HCT116 (cell line): ENCODE measurements around the gene SAPCD2. TPM values are rescaled to one million over a fixed set of nuclear protein-coding genes. Genes with fewer than 3 reads are reported as not detected.

ENCODE experiments used
- ATAC-seq: fragments of 200-7000 bp; cut with Tn5 transposase; 2 replicates; pipeline ENCODE4 v1.9.1; 2020; ENCODE audit warnings: mild to moderate bottlenecking, moderate library complexity
- BruUV-seq: library from RNA; stranded (reverse); fragments of 400-500 nt; replicated peaks from 2 replicates; lab custom pipeline; 2021; lab: Mats Ljungman, UMichigan
- CTCF ChIA-PET: fragments of 300-600 bp; sonication (Branson Sonifier 250); formaldehyde crosslinking; loops from one replicate; lab custom pipeline; 2021; ENCODE audit warnings: antibody characterized with exemption; lab: Charles Lee
- POLR2A ChIA-PET: fragments of 300-600, 350-600 bp; sonication (Branson Sonifier 250); formaldehyde crosslinking; loops from one replicate; lab custom pipeline; 2021; ENCODE audit warnings: antibody characterized with exemption; lab: Charles Lee
- RAD21 ChIA-PET, 2 experiments: fragments of 300-600 bp; sonication (Branson Sonifier 250); formaldehyde crosslinking; loops; one replicate each; lab custom pipeline; 2023; ENCODE audit warnings: low total read pairs in 2 of 2; ENCODE audit not compliant: uncharacterized antibody in 2 of 2, unreplicated experiment in 2 of 2, low non-redundant PET in 1 of 2; lab: Charles Lee
- DNase-seq: peaks from one replicate; pipeline ENCODE4 v3.0.0-alpha.2; 2010; ENCODE audit warnings: low read depth, low spot score
- H2AFZ ChIP-seq: fragments of 200-600 bp; shearing (Covaris generic), sonication (generic); 2 replicates; pipeline ENCODE4 v1.6.1; 2017; ENCODE audit warnings: low read depth, mixed run types, mixed read lengths, antibody characterized with exemption, low read length; ENCODE audit not compliant: poor library complexity, severe bottlenecking
- H3K27ac ChIP-seq: 2 replicates; pipeline ENCODE4 v1.5.1; 2012; ENCODE audit warnings: low read depth, low read length
- H3K27me3 ChIP-seq: fragments of 200-600 bp; sonication (generic); 2 replicates; pipeline ENCODE4 v1.6.1; 2016; ENCODE audit warnings: mixed run types, low read length, mixed read lengths; ENCODE audit not compliant: insufficient read depth
- H3K36me3 ChIP-seq, 2 experiments: fragments of 200-500 bp in 1 of 2; fragments of 200-600 bp in 1 of 2; sonication (Bioruptor generic) in 1 of 2; sonication (generic) in 1 of 2; 2 replicates each; pipeline versions ENCODE4 v1.5.1 to v1.6.1; 2014 to 2016; ENCODE audit warnings: low read length in 2 of 2, inconsistent platforms in 1 of 2, mixed read lengths in 1 of 2, mixed run types in 1 of 2; ENCODE audit not compliant: insufficient read depth in 2 of 2, control insufficient read depth in 1 of 2
- H3K4me1 ChIP-seq, 2 experiments: fragments of 200-600 bp in 1 of 2; sonication (generic) in 1 of 2; 2 replicates each; pipeline versions ENCODE4 v1.5.1 to v1.6.1; 2012 to 2017; ENCODE audit warnings: low read length in 2 of 2, inconsistent platforms in 1 of 2, mild to moderate bottlenecking in 1 of 2, mixed read lengths in 1 of 2, mixed run types in 1 of 2, moderate library complexity in 1 of 2; ENCODE audit not compliant: insufficient read depth in 2 of 2, control insufficient read depth in 1 of 2
- H3K4me2 ChIP-seq: fragments of 200-600 bp; sonication (generic); 2 replicates; pipeline ENCODE4 v1.6.1; 2017; ENCODE audit warnings: mixed run types, low read length, mixed read lengths
- H3K4me3 ChIP-seq, 2 experiments: fragments of 200-600 bp in 1 of 2; sonication (generic) in 1 of 2; replicated peaks in 1 of 2; 2 replicates each; pipeline ENCODE4 v1.5.1; 2011 to 2016; ENCODE audit warnings: low read length in 2 of 2, control low read depth in 1 of 2, low read depth in 1 of 2, mild to moderate bottlenecking in 1 of 2, mixed read lengths in 1 of 2, mixed run types in 1 of 2
- H3K79me2 ChIP-seq: fragments of 200-600 bp; sonication (generic); 2 replicates; pipeline ENCODE4 v1.6.1; 2017; ENCODE audit warnings: mild to moderate bottlenecking, mixed run types, low read length, moderate library complexity, mixed read lengths; ENCODE audit not compliant: insufficient read depth
- H3K9ac ChIP-seq: fragments of 200-600 bp; sonication (generic); 2 replicates; pipeline ENCODE4 v1.6.1; 2016; ENCODE audit warnings: low read length, mixed read lengths
- H3K9me2 ChIP-seq: fragments of 200-600 bp; sonication (generic), shearing (Covaris generic); 2 replicates; pipeline ENCODE4 v1.6.1; 2017; ENCODE audit warnings: mixed run types, mild to moderate bottlenecking, moderate library complexity; ENCODE audit not compliant: insufficient read depth
- H3K9me3 ChIP-seq, 2 experiments: fragments of 200-500 bp in 1 of 2; fragments of 200-600 bp in 1 of 2; sonication (Bioruptor generic) in 1 of 2; sonication (generic) in 1 of 2; 2 replicates each; pipeline ENCODE4 v1.6.1; 2014 to 2017; ENCODE audit warnings: low read length in 2 of 2, mixed read lengths in 2 of 2, inconsistent platforms in 1 of 2, low read depth in 1 of 2, mild to moderate bottlenecking in 1 of 2, mixed run types in 1 of 2, moderate library complexity in 1 of 2; ENCODE audit not compliant: control insufficient read depth in 1 of 2, insufficient read depth in 1 of 2
- H4K20me1 ChIP-seq: fragments of 200-600 bp; sonication (generic), shearing (Covaris generic); 2 replicates; pipeline ENCODE4 v1.6.1; 2017; ENCODE audit warnings: mixed run types, mild to moderate bottlenecking, moderate library complexity; ENCODE audit not compliant: insufficient read depth
- CTCF ChIP-seq, 3 experiments: fragments of 200-600 bp in 1 of 3; sonication (generic) in 1 of 3; IDR thresholded peaks in 2 of 3; conservative IDR thresholded peaks in 1 of 3; 2 replicates each; pipeline ENCODE4 v1.5.1; 2012 to 2017; ENCODE audit warnings: low read depth in 2 of 3, low read length in 2 of 3, antibody characterized with exemption in 1 of 3, borderline replicate concordance in 1 of 3, control low read depth in 1 of 3, mild to moderate bottlenecking in 1 of 3, mixed read lengths in 1 of 3, mixed run types in 1 of 3, moderate library complexity in 1 of 3; ENCODE audit not compliant: insufficient read depth in 1 of 3
- ELF1 ChIP-seq: IDR thresholded peaks from 2 replicates; pipeline ENCODE4 v1.6.1; 2012; ENCODE audit warnings: low read depth, borderline replicate concordance
- FOSL1 ChIP-seq: IDR thresholded peaks from 2 replicates; pipeline ENCODE4 v1.6.1; 2012; ENCODE audit warnings: low read depth
- MAX ChIP-seq: IDR thresholded peaks from 2 replicates; pipeline ENCODE4 v1.6.1; 2012
- POLR2A ChIP-seq: IDR thresholded peaks from 2 replicates; pipeline ENCODE4 v1.7.0; 2011; ENCODE audit warnings: borderline replicate concordance; ENCODE audit not compliant: insufficient read depth, insufficient read length; ENCODE audit errors: extremely low read depth
- RAD21 ChIP-seq: IDR thresholded peaks from 2 replicates; pipeline ENCODE4 v1.6.1; 2012; ENCODE audit warnings: low read depth, mild to moderate bottlenecking
- SP1 ChIP-seq: IDR thresholded peaks from 2 replicates; pipeline ENCODE4 v1.6.1; 2012; ENCODE audit warnings: low read depth
- TCF7L2 ChIP-seq: IDR thresholded peaks from 2 replicates; pipeline ENCODE4 v1.7.0; 2011; ENCODE audit warnings: borderline replicate concordance, inconsistent platforms; ENCODE audit not compliant: insufficient read depth, insufficient read length; ENCODE audit errors: extremely low read depth
- YY1 ChIP-seq: IDR thresholded peaks from 2 replicates; pipeline ENCODE4 v1.6.1; 2011; ENCODE audit warnings: low read length, low read depth, moderate library complexity, mild to moderate bottlenecking; ENCODE audit not compliant: insufficient replicate concordance; ENCODE audit errors: extremely low read depth
- ZBTB33 ChIP-seq: IDR thresholded peaks from 2 replicates; pipeline ENCODE4 v1.6.1; 2011; ENCODE audit warnings: mild to moderate bottlenecking, low read length, moderate library complexity; ENCODE audit not compliant: insufficient replicate concordance; ENCODE audit errors: extremely low read depth
- ZFX ChIP-seq: fragments of 450-650 bp; IDR thresholded peaks from 2 replicates; pipeline ENCODE4 v1.6.1; 2017
- ZNF274 ChIP-seq: fragments of 200-500 bp; sonication (Bioruptor generic); IDR thresholded peaks from 2 replicates; pipeline ENCODE4 v1.6.1; 2014; ENCODE audit warnings: mild to moderate bottlenecking, low read depth, low read length, inconsistent platforms
- intact Hi-C: fragments of 100-400 bp; cut with micrococcal nuclease; formaldehyde crosslinking; loops from 2 replicates; pipeline ENCODE4 v1.10.0; 2022
- total RNA-seq: library from RNA; stranded (reverse); gene quantifications from one replicate; pipeline ENCODE4 v1.2.1, GENCODE V29; 2021; ENCODE audit not compliant: unreplicated experiment

SAPCD2 gene
- total RNA-seq, 1 experiment from 2014 or later = 71.7 TPM

GRCh38 chr9:137056739-137057415 is 13.5 kb downstream of the SAPCD2 start:
- H3K9me2 ChIP-seq = no peaks in the 10 kb centered on the region
- no peaks in the 10 kb centered on the region for H3K79me2 ChIP-seq
- H3K9me3 ChIP-seq = no peaks in the 10 kb centered on the region
- no peak for ATAC-seq
- no peaks in the 10 kb centered on the region for H3K36me3 ChIP-seq
- TF ChIP-seq POLR2A (no peak), CTCF (IDR thresholded peaks at IDR 0.05 in 2 of 3, conservative IDR thresholded peaks at IDR 0.05 in 1 of 3; ENCODE audit: borderline replicate concordance in 1 of 3, insufficient read depth in 1 of 3, low read depth in 2 of 3, low read length in 2 of 3) (no peak), TCF7L2 (no peak), MAX (no peak), ZFX (no peak), FOSL1 (no peak), RAD21 (no peak), ZBTB33 (no peak), YY1 (no peak), ELF1 (no peak), SP1 (no peak), ZNF274 (no peak)
- H3K4me3 ChIP-seq = no peak overlapping the region
- no peak for DNase-seq
- H3K27ac ChIP-seq = no peak overlapping the region
- H2AFZ ChIP-seq = no peak overlapping the region
- ChIA-PET CTCF (interaction anchor here (1.9 to 4.3 kb wide), 3 partner anchors 11 to 28 kb away, joined by 9 to 22 read pairs (median 14); no protein-coding TSS in a partner anchor), POLR2A (interaction anchor here (1.4 kb wide), 1 partner anchor 7 kb away, joined by 4 read pairs; no protein-coding TSS in a partner anchor), RAD21 (no interaction called here)
- intact Hi-C loops = no loop called here
- BruUV-seq = no TSS peak
- no peak overlapping the region for H3K9ac ChIP-seq
- H3K4me1 ChIP-seq = peaks cover 22 to 40% of the 10 kb centered on the region in 2 experiments
- no peaks in the 10 kb centered on the region for H4K20me1 ChIP-seq
- no peak overlapping the region for H3K4me2 ChIP-seq
- no peaks in the 10 kb centered on the region for H3K27me3 ChIP-seq
